Activated B cell treated with CpG ODN at 0.5 μM for 24 hours (primary cell): Measurements from ENCODE around the gene CSPG5. TPM values are rescaled to one million over a fixed set of nuclear protein-coding genes. Genes with fewer than 3 reads are reported as not detected.

Experiments used
- ATAC-seq: fragments of 200-7000 bp; cut with Tn5 transposase; one replicate; pipeline ENCODE4 v1.10.0; 2021; ENCODE audit warnings: low read depth, mild to moderate bottlenecking, moderate library complexity
- CTCF ChIA-PET: fragments of 350-600 bp; sonication (Branson Sonifier 250); formaldehyde crosslinking; loops from one replicate; lab custom pipeline; 2021; ENCODE audit warnings: antibody characterized with exemption; lab: Charles Lee
- POLR2A ChIA-PET: fragments of 350-600 bp; sonication (Branson Sonifier 250); formaldehyde crosslinking; loops from one replicate; lab custom pipeline; 2021; ENCODE audit warnings: antibody characterized with exemption; lab: Charles Lee
- DNase-seq: peaks from one replicate; pipeline ENCODE4 v3.0.0; 2022
- H3K27ac Mint-ChIP-seq: one replicate; pipeline ENCODE4 v1.8.0; 2020; ENCODE audit warnings: mixed read lengths
- H3K27me3 Mint-ChIP-seq: one replicate; pipeline ENCODE4 v1.8.0; 2021; ENCODE audit warnings: mixed read lengths
- H3K36me3 Mint-ChIP-seq: one replicate; pipeline ENCODE4 v1.8.0; 2021; ENCODE audit warnings: low read depth, mixed read lengths
- H3K4me1 Mint-ChIP-seq: one replicate; pipeline ENCODE4 v1.8.0; 2021; ENCODE audit warnings: mixed read lengths
- H3K4me3 Mint-ChIP-seq: one replicate; pipeline ENCODE4 v1.8.0; 2020; ENCODE audit warnings: mild to moderate bottlenecking, mixed read lengths
- H3K9me3 Mint-ChIP-seq: one replicate; pipeline ENCODE4 v1.8.0; 2020; ENCODE audit warnings: mixed read lengths
- CTCF ChIP-seq: fragments of 200-600 bp; IDR thresholded peaks from one replicate; pipeline ENCODE4 v1.8.0; 2022; ENCODE audit warnings: antibody characterized with exemption, mild to moderate bottlenecking
- intact Hi-C: fragments of 100-400 bp; cut with micrococcal nuclease; formaldehyde crosslinking; loops from one replicate; pipeline ENCODE4 v1.15.1; 2024
- total RNA-seq: library from RNA; stranded (reverse); gene quantifications from 2 replicates; pipeline ENCODE4 v1.2.3, GENCODE V29; 2022

Gene CSPG5
- total RNA-seq, 1 donor from 2014 or later: 0.09 TPM

GRCh38 chr3:47541583-47542108 lies 37.0 kb downstream of the CSPG5 start:
- DNase-seq (no peak), ATAC-seq (no peak)
- Mint-ChIP-seq H3K27me3 (peaks cover 6% of the 10 kb centered on the region), H3K4me3 (no peak overlapping the region), H3K9me3 (no peaks in the 10 kb centered on the region), H3K36me3 (no peaks in the 10 kb centered on the region), H3K27ac (no peak overlapping the region), H3K4me1 (no peaks in the 10 kb centered on the region)
- ChIA-PET POLR2A (no interaction called here), CTCF (interaction anchor here (0.5 kb wide), 1 partner anchor 20 kb away, joined by 3 read pairs; no protein-coding TSS in a partner anchor)
- TF ChIP-seq CTCF: no peak
- intact Hi-C loops: no loop called here

DNA sequence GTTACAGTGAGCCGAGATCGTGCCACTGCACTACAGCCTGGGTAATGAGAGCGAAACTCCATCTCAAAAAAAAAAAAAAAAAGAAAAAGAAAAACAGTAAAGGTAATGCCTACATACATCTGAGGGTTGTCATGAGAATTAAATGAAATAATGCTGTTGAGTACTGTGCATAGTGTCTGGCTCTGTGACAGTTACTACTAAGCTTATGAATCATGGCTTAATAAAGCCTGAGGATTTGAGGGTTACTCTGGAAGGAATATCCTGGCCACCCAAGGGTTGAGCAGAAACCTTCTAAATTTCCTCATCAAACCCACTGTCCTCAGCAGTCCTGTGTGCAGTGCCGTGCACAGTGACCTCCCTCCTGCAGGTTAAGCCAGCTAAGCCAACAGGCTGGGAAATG lies 38.4 kb downstream of the CSPG5 start:
- Mint-ChIP-seq H3K9me3 (no peaks in the 10 kb centered on the region), H3K27me3 (peaks cover 4% of the 10 kb centered on the region), H3K27ac (no peak overlapping the region), H3K36me3 (no peaks in the 10 kb centered on the region), H3K4me3 (no peak overlapping the region), H3K4me1 (no peaks in the 10 kb centered on the region)
- DNase-seq (no peak), ATAC-seq (no peak)
- POLR2A ChIA-PET: no interaction called here
- no peak for TF ChIP-seq CTCF
- CTCF ChIA-PET: interaction anchor here (1.0 kb wide), 1 partner anchor 19 kb away, joined by 3 read pairs; no protein-coding TSS in a partner anchor
- intact Hi-C loops: no loop called here

- ChIA-PET CTCF (no interaction called here), POLR2A (no interaction called here)
- Mint-ChIP-seq H3K27me3 (peaks cover 8% of the 10 kb centered on the region), H3K36me3 (no peaks in the 10 kb centered on the region), H3K4me1 (no peaks in the 10 kb centered on the region), H3K4me3 (no peak overlapping the region), H3K27ac (no peak overlapping the region), H3K9me3 (no peaks in the 10 kb centered on the region)
- ATAC-seq (no peak), DNase-seq (no peak)
- intact Hi-C loops: no loop called here
- no peak for TF ChIP-seq CTCF
Observed at GRCh38 chr3:47536967-47537366, 41.7 kb downstream of the CSPG5 start.

DNA sequence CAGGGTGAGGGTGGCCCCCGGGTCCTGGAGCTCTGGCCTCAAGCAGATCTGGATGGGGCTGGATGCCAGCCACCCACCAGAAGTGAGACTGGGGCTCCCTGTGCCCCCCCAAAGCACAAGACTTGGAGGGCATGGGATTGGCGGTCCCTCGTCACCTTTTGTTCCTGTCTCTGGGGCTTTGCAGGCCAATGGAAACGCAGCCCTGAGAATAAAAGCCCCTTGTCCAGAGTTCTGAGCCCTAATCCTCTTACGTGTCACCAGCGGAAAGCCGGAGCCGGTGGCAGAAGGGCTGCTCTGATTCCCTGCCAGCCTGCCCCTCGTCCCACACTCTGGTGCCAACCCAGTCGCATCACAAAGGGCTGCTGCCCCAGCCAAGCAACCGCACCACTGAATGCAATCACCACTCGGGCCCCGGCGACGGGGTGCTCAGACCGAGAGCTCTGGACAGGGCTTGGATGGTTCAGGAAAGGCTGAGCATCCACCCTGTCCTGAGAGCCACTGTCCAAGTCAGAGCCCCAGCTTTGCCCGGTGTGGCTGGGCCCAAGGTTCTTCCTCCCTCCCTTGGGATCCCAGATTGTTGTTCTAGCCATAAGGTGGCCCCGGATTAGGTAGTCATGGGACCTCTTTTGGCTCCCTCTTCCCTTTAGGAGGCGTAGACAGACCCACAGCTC lies 42.3 kb downstream of the CSPG5 start:
- no peak for DNase-seq
- intact Hi-C loops: no loop called here
- no peak for TF ChIP-seq CTCF

DNA sequence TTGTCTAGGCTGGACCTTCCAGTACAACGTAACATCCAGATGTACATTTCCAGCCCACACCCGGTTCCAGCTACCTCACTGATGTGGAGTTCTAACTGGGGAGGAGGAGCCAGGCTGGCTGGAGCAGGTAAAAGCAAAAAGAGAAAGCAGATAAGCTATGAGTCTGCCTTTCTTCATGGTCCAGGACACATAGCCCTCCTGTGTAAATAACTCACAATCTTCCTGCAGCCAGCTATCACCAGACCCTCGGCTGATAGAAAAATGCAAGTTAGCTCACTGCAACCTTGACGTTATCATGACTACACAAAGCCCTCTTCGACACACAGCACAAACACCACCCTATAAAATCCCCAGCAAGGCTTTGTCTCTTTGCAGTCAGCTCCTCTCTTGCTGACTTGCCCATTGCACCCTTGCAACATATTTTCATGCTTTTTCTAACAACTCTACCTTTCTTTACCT lies 44.6 kb downstream of the CSPG5 start:
- intact Hi-C loops: no loop called here
- Mint-ChIP-seq H3K36me3 (no peaks in the 10 kb centered on the region), H3K4me3 (no peak overlapping the region), H3K27me3 (peaks cover 8% of the 10 kb centered on the region), H3K4me1 (no peaks in the 10 kb centered on the region), H3K27ac (no peak overlapping the region), H3K9me3 (no peaks in the 10 kb centered on the region)
- DNase-seq: no peak
- no peak for ATAC-seq
- no peak for TF ChIP-seq CTCF
- ChIA-PET POLR2A (interaction anchor here (0.6 kb wide), 1 partner anchor 98 kb away, joined by 3 read pairs; no protein-coding TSS in a partner anchor), CTCF (interaction anchor here (1.0 to 1.2 kb wide), 2 partner anchors 12 to 13 kb away, joined by 3 to 7 read pairs; no protein-coding TSS in a partner anchor)

More for the DNA sequence above, 42.3 kb downstream of the CSPG5 start:
- Mint-ChIP-seq H3K27me3 (peaks cover 8% of the 10 kb centered on the region), H3K36me3 (no peaks in the 10 kb centered on the region), H3K27ac (no peak overlapping the region), H3K4me3 (no peak overlapping the region), H3K4me1 (no peaks in the 10 kb centered on the region), H3K9me3 (no peaks in the 10 kb centered on the region)
- no peak for ATAC-seq
- ChIA-PET POLR2A (interaction anchor here (0.6 kb wide), 1 partner anchor 527 kb away, joined by 3 read pairs; no protein-coding TSS in a partner anchor), CTCF (interaction anchor here (0.6 kb wide), 1 partner anchor 456 kb away, joined by 4 read pairs; no protein-coding TSS in a partner anchor)
